Vagina (tissue), 2 donors: Measurements from ENCODE around the gene RNF6.

Source experiments
- POLR2A ChIP-seq, 2 donors: fragments of 450-650 bp; IDR thresholded peaks; one replicate each; pipeline ENCODE4 v1.6.1; 2017; ENCODE audit warnings: antibody characterized with exemption in 2 of 2, mild to moderate bottlenecking in 2 of 2, moderate library complexity in 2 of 2
- POLR2AphosphoS5 ChIP-seq, 2 donors: sonication (generic); formaldehyde crosslinking; IDR thresholded peaks; one replicate each; pipeline ENCODE4 v1.9.0; 2017; ENCODE audit warnings: antibody characterized with exemption in 2 of 2, mild to moderate bottlenecking in 2 of 2, low read depth in 1 of 2; ENCODE audit not compliant: insufficient read depth in 1 of 2
- TF ChIP-seq, protein P1 (sequence below), 3 experiments: fragments of 450-650 bp in 2 of 3; fragments of 200-600 bp in 1 of 3; sonication (generic) in 1 of 3; IDR thresholded peaks; one replicate each; pipeline ENCODE4 v1.5.1; 2017 to 2019; ENCODE audit warnings: antibody characterized with exemption in 3 of 3, mild to moderate bottlenecking in 2 of 3, moderate library complexity in 2 of 3

DNA sequence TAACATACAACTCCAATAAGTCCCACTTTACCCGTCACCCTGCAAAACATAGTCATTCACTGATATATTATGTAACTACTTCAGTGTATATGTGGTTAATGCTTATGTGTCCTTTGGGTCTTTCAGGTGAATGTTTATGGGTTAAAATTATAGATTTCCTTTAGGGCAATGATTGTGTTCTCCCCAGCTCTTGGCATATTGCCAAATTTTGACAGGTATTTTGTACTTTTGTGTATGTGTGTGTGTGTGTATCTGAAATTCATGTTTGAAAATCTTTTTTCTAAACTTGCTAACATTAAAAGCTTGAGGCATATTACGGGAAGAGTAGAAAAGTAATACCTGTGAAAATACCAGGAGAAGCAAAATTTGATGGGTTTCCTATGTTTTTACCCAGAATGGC, 40.0 kb upstream of the RNF6 start:
- TF ChIP-seq, protein P1, sequence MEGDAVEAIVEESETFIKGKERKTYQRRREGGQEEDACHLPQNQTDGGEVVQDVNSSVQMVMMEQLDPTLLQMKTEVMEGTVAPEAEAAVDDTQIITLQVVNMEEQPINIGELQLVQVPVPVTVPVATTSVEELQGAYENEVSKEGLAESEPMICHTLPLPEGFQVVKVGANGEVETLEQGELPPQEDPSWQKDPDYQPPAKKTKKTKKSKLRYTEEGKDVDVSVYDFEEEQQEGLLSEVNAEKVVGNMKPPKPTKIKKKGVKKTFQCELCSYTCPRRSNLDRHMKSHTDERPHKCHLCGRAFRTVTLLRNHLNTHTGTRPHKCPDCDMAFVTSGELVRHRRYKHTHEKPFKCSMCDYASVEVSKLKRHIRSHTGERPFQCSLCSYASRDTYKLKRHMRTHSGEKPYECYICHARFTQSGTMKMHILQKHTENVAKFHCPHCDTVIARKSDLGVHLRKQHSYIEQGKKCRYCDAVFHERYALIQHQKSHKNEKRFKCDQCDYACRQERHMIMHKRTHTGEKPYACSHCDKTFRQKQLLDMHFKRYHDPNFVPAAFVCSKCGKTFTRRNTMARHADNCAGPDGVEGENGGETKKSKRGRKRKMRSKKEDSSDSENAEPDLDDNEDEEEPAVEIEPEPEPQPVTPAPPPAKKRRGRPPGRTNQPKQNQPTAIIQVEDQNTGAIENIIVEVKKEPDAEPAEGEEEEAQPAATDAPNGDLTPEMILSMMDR (IDR thresholded peaks at IDR 0.05): no peak
- TF ChIP-seq POLR2A (IDR thresholded peaks at IDR 0.05): no peak
- TF ChIP-seq POLR2AphosphoS5 (IDR thresholded peaks at IDR 0.05; ENCODE audit: insufficient read depth in 1 of 2, low read depth in 1 of 2): no peak
